NCI-H446 (cell line): Measurements from ENCODE around the gene EBF3.

Source experiments
- DNase-seq, 2 experiments: peaks; one replicate each; lab custom pipeline; 2025; lab: John Stamatoyannopoulos, UW

EBF3 gene

DNA sequence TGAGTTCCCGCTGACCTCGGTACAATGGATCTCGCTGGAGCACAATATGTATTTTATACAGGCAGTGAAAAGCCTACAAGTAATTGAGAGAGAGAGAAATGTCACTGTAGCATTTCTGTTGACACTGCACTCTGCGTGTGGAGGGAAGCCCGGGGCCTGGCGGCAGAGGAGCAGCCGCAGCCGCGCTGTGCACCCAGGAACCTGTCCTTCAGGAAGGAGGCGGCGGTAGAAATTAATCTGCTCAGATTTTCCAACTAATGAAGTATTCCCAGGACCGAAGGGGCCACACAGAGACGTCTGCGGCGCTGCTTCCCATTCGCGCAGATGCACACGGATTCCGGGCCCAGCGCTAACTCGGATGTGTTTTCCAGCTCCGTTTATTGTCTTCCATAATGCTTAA is 170.1 kb downstream of the EBF3 start:
- no peak for DNase-seq

GRCh38 chr10:129793479-129793878 is 170.6 kb downstream of the EBF3 start:
- DNase-seq, result no peak

DNA sequence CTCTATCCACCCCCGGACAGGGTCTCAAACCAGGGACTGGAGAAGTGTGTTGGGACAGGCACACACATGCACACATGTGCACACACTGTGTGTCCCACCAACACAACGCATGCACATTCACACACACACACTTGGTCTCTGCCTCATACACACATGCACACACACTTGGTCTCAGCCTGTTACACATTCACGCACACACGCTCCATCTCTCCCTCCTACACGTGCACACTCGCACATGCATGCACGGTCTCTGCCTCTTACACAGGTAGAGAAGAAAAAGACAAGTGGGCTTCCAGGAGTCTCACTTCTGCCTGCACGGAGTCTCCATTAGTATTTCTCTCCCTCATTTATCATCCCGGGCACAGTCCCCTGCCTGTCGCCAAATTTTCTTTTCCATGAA is 171.2 kb downstream of the EBF3 start:
- DNase-seq, result no peak

DNA sequence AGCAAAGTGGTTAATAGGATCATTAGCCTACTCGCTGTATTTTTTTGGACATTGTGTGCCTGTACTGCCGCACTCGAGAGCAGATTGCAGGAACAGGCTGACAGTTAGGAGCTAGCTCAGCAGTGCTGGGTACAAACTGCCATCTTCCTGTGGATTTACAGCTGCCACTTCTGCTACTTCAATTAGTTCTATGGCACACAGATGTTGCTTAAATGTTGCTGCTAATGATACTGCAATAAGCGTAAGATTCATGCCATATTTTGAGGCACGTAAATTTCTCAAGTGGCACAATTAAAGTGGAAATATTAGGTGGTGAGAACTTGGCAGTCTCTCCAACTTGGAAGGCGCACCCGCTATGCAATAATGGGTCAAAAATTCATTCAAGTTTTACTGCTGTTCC is 171.9 kb downstream of the EBF3 start:
- DNase-seq, result peak; percentile 17 to 39

DNA sequence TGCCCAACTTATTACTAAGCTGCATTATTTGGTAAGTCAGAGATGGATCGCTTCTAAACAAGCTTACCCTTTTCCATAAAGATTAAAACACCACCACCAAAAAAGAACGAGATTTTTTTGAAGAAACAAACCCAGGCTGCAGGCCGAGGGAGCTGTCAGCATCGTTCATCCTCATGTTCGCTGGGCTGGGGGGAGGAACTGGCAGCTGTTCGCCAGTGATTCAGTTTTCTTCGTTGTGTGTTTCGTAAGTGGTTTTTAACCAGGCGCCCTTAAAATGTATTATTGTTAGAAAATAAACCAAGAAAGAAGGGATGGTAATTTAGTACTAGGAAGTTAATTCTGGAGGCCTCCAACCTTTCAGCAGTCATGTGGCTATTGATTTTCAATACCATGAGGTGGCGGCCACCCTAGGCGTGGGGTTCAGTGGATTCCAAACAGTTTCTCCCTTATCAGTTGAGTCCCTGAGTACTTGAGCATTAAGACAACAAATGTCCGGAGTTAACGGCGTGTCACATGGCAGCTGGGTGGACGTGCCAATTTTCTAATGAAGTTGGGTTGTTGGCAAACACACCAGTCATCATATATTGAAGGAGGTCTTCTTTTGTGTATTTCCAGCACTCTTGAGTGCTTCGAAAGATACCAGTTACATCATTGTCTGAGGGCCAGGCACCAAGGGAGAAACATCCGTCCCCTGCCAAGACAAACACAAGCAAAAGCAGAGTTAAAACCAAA is 173.2 kb downstream of the EBF3 start:
- peak in 1 of 2 experiments; percentile 37 for DNase-seq

- no peak for DNase-seq
Measured at GRCh38 chr10:129788215-129788614, 175.9 kb downstream of the EBF3 start.

- no peak for DNase-seq
Measured at GRCh38 chr10:129787557-129787956, 176.5 kb downstream of the EBF3 start.

DNA sequence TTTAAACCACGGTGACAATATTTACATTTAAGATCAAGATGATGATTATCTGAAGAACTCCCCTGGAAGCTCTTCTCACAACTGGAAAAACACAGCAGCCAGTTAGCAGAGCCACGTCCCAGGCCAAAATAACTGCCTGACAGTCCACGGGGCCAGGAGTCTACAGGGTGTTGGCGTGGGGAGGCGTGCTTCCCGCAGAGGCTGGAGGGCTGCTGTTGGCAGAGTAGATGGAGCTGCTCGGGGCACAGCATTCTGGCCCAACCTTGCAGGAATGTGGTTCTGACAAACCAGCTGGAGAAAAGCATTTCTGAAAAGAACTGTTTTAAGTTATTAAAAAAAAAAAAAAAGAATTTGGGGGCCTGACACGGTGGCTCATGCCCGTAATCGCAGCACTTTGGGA is 177.9 kb downstream of the EBF3 start:
- DNase-seq, result no peak

DNA sequence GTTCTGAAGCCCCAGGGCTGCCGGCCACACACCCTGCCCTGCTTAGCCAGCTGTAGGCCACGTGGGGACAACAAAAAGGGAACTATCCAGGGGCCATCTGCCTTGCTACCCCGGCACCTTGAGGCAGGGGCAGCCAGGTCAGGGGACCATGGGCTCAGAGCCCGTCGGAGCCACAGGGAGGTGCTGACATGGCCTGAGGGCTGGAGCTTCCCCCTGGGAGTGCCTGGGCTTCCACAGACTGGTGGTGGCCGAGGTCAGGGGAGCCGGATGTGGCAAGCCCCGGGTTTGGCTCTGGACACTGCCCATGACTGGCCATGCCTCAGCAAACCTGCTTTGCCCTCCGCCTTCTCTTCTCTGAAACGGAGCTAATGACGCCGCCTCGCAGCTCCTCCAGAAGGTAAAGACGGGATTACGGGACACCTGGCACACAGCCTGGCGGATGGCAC is 178.5 kb downstream of the EBF3 start:
- DNase-seq, result no peak
